Smooth muscle cell (in vitro differentiated cells): ENCODE measurements around the gene CTSA. TPM values are rescaled to one million over a fixed set of nuclear protein-coding genes. Genes with fewer than 3 reads are reported as not detected.

ENCODE experiments used
- DNase-seq: peaks from one replicate; lab custom pipeline; 2025; ENCODE audit not compliant: unreplicated experiment; lab: John Stamatoyannopoulos, UW
- H2AFZ ChIP-seq: fragments of 200-600 bp; sonication (generic); 2 replicates; pipeline ENCODE4 v1.6.0; 2016; ENCODE audit warnings: antibody characterized with exemption, low read depth, mild to moderate bottlenecking
- H3F3A ChIP-seq: fragments of 200-600 bp; sonication (generic); 2 replicates; pipeline ENCODE4 v1.6.0; 2017; ENCODE audit warnings: antibody characterized with exemption, low read depth
- H3K27ac ChIP-seq: fragments of 200-600 bp; sonication (generic); 2 replicates; pipeline ENCODE4 v1.5.1; 2016; ENCODE audit warnings: low read depth, mild to moderate bottlenecking
- H3K27me3 ChIP-seq: fragments of 200-600 bp; sonication (generic); 2 replicates; pipeline ENCODE4 v1.6.1; 2016; ENCODE audit warnings: low read depth, mild to moderate bottlenecking
- H3K36me3 ChIP-seq: fragments of 200-600 bp; sonication (generic); 2 replicates; pipeline ENCODE4 v1.5.1; 2016; ENCODE audit warnings: low read depth
- H3K4me1 ChIP-seq: fragments of 200-600 bp; sonication (generic); 2 replicates; pipeline ENCODE4 v1.5.1; 2016; ENCODE audit warnings: low read depth
- H3K4me2 ChIP-seq: fragments of 200-600 bp; sonication (generic); 2 replicates; pipeline ENCODE4 v1.6.0; 2016; ENCODE audit warnings: mild to moderate bottlenecking
- H3K4me3 ChIP-seq: fragments of 200-600 bp; sonication (generic); 2 replicates; pipeline ENCODE4 v1.5.1; 2016; ENCODE audit warnings: mild to moderate bottlenecking
- H3K79me2 ChIP-seq: fragments of 200-600 bp; sonication (generic); 2 replicates; pipeline ENCODE4 v1.6.0; 2016; ENCODE audit warnings: low read depth, mild to moderate bottlenecking
- H3K9ac ChIP-seq: fragments of 200-600 bp; sonication (generic); 2 replicates; pipeline ENCODE4 v1.6.0; 2016; ENCODE audit warnings: low read depth
- H3K9me3 ChIP-seq: fragments of 200-600 bp; sonication (generic); replicated peaks from 2 replicates; pipeline ENCODE4 v1.5.1; 2016; ENCODE audit warnings: low read depth
- H4K20me1 ChIP-seq: fragments of 200-600 bp; sonication (generic); 2 replicates; pipeline ENCODE4 v1.6.0; 2016; ENCODE audit warnings: low read depth
- CTCF ChIP-seq: fragments of 200-600 bp; sonication (generic); IDR thresholded peaks from 2 replicates; pipeline ENCODE4 v1.5.1; 2017; ENCODE audit warnings: borderline replicate concordance, mild to moderate bottlenecking, antibody characterized with exemption; ENCODE audit not compliant: insufficient read depth, poor library complexity, severe bottlenecking
- WGBS: methylation state at CpG from one replicate; pipeline ENCODE4 v1.1.7; 2016; ENCODE audit warnings: low lambda C conversion rate; 5-methylcytosine and 5-hydroxymethylcytosine counted together
- polyA plus RNA-seq: library from polyadenylated mRNA; unstranded; fragments of >200 nt; fragmentation: Nextera tagmentation; extraction: Ambion mirVana; gene quantifications from 2 replicates; pipeline ENCODE4 v1.2.1, GENCODE V29; 2016
- total RNA-seq: library from RNA; depleted of rRNA; stranded (reverse); fragments of >200 nt; gene quantifications from 2 replicates; pipeline ENCODE4 v1.2.3, GENCODE V29; 2014

The CTSA gene
- total and polyA plus RNA-seq, 2 experiments from 2014 or later: 74.8 to 132 TPM

GRCh38 chr20:45912344-45912682 is 21.2 kb downstream of the CTSA start:
- TF ChIP-seq CTCF: no peak
- Histone ChIP-seq H3K27me3 (no peaks in the 10 kb centered on the region), H3K9ac (peak overlapping the region; percentile 86), H3K4me1 (peaks cover 10% of the 10 kb centered on the region), H4K20me1 (no peaks in the 10 kb centered on the region), H3K27ac (peak overlapping the region; percentile 78), H3K9me3 (no peaks in the 10 kb centered on the region), H3K4me2 (peak overlapping the region; percentile 86), H3K4me3 (peak overlapping the region; percentile 58), H3F3A (no peaks in the 10 kb centered on the region), H3K36me3 (no peaks in the 10 kb centered on the region), H2AFZ (peak overlapping the region; percentile 55), H3K79me2 (no peaks in the 10 kb centered on the region)
- no peak for DNase-seq
- WGBS: 33% methylated on average over 4 of the region's 4 CpGs

- no peaks in the 10 kb centered on the region for H3F3A ChIP-seq
- WGBS: 83% methylated on average over 5 of the region's 5 CpGs
These were observed 22.0 kb downstream of the CTSA start for GRCh38 chr20:45913116-45913515.

GRCh38 chr20:45917790-45918141 is 26.6 kb downstream of the CTSA start:
- Histone ChIP-seq H3K27me3 (no peaks in the 10 kb centered on the region), H3K9me3 (no peaks in the 10 kb centered on the region), H3K4me1 (peaks cover 16% of the 10 kb centered on the region), H3K4me2 (no peak overlapping the region), H3K79me2 (no peaks in the 10 kb centered on the region), H3K27ac (peak overlapping the region; percentile 94), H4K20me1 (no peaks in the 10 kb centered on the region), H3K9ac (no peak overlapping the region), H2AFZ (no peak overlapping the region), H3K4me3 (no peak overlapping the region), H3F3A (peaks cover 27% of the 10 kb centered on the region), H3K36me3 (no peaks in the 10 kb centered on the region)
- WGBS: 7% methylated on average over 5 of the region's 5 CpGs
- TF ChIP-seq CTCF: no peak
- no peak for DNase-seq

More at GRCh38 chr20:45913116-45913515, 22.0 kb downstream of the CTSA start:
- no peak overlapping the region for H3K9ac ChIP-seq
- no peaks in the 10 kb centered on the region for H3K27me3 ChIP-seq
- no peaks in the 10 kb centered on the region for H3K9me3 ChIP-seq
- H3K36me3 ChIP-seq: no peaks in the 10 kb centered on the region
- no peak overlapping the region for H3K4me2 ChIP-seq
- no peak overlapping the region for H3K4me3 ChIP-seq
- peaks cover 10% of the 10 kb centered on the region for H3K4me1 ChIP-seq
- no peaks in the 10 kb centered on the region for H3K79me2 ChIP-seq
- no peaks in the 10 kb centered on the region for H4K20me1 ChIP-seq
- no peak for TF ChIP-seq CTCF
- no peak for DNase-seq
- H2AFZ ChIP-seq: no peak overlapping the region
- no peak overlapping the region for H3K27ac ChIP-seq

- no peak overlapping the region for H3K4me3 ChIP-seq
- H3F3A ChIP-seq: peaks cover 27% of the 10 kb centered on the region
- no peaks in the 10 kb centered on the region for H3K27me3 ChIP-seq
- H3K4me2 ChIP-seq: no peak overlapping the region
- 41% methylated on average over 5 of the region's 5 CpGs for WGBS
- TF ChIP-seq CTCF: no peak
- H3K9ac ChIP-seq: peak overlapping the region; percentile 42
- H3K79me2 ChIP-seq: no peaks in the 10 kb centered on the region
- no peak for DNase-seq
- peak overlapping the region; percentile 94 for H3K27ac ChIP-seq
- H2AFZ ChIP-seq: no peak overlapping the region
- no peaks in the 10 kb centered on the region for H4K20me1 ChIP-seq
- no peaks in the 10 kb centered on the region for H3K36me3 ChIP-seq
- H3K9me3 ChIP-seq: no peaks in the 10 kb centered on the region
- peaks cover 16% of the 10 kb centered on the region for H3K4me1 ChIP-seq
These were observed 27.1 kb downstream of the CTSA start for GRCh38 chr20:45918182-45918737.
